ENCODE results near the gene SLC25A26.

The SLC25A26 gene

DNA sequence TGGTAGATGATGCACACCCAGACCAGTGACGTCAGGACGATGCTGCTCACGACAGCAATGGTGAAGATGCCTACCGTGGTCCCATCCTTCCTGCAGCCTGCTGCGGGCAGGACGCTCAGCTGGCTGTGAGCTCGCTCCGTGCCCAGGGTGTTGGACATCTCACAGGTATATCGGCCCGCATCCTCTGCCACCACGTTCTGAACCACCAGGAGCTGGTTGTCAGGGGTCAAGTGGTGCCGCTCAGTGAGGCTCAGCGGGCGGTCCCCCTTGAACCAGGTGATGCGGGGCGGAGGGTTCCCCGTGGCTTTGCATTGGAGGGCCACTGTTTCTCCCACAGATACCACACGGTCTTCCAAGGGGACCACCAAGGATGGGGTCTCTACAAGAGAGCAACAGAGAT, 162.2 kb downstream of the SLC25A26 start:
- Histone ChIP-seq H3K4me1 (ENCODE audit: control insufficient read depth, insufficient read depth, low read length) (no peaks in the 10 kb centered on the region), H3K36me3 (ENCODE audit: control insufficient read depth, insufficient read depth, low read length) (peaks cover 94% of the 10 kb centered on the region), H3K4me3 (ENCODE audit: low read depth, low read length) (no peak overlapping the region), H3K9ac (ENCODE audit: low read length) (no peak overlapping the region), H3K27ac (ENCODE audit: low read depth, low read length) (no peak overlapping the region), H3K9me3 (ENCODE audit: control insufficient read depth, insufficient read depth, low read depth, low read length) (no peaks in the 10 kb centered on the region), H3K27me3 (ENCODE audit: control insufficient read depth, insufficient read depth, low read length) (no peaks in the 10 kb centered on the region)

DNA sequence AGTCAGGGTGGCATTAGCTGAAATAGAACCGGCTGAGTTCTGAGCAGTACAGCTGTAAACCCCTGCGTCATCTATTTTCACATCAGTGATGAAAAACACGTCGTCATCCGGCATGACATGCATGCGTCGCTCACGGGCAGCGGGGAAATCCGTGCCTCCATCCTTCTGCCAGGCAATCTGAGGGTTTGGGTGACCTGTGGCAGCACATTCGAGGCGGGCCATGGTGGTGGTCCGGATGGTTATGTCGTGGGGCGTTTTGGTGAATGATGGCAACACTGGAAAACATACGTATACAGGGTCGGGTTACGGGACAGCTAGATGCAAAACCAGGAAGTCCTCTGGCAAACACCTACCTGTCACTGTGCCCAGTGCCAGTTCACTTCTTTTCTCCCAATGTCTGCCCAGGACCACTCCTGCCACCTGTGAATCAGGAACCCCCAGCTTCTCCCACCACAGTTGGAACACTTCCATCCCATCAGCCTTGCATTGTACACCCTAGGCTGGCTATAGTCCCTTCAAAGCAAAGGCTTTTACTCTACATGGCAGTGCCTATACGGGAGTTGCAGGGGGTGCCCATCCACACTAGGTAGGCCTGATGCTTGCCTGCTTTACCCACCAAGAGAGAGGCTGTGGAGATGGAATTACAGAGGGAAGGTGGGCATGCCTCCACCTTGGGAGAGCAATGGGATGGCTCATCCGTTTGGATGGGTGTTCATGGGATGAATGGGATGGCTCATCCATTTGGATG, 163.4 kb downstream of the SLC25A26 start:
- Histone ChIP-seq H3K27me3 (ENCODE audit: control insufficient read depth, insufficient read depth, low read length) (no peaks in the 10 kb centered on the region), H3K4me3 (ENCODE audit: low read depth, low read length) (no peak overlapping the region), H3K27ac (ENCODE audit: low read depth, low read length) (no peak overlapping the region), H3K9me3 (ENCODE audit: control insufficient read depth, insufficient read depth, low read depth, low read length) (no peaks in the 10 kb centered on the region), H3K36me3 (ENCODE audit: control insufficient read depth, insufficient read depth, low read length) (peaks cover 87% of the 10 kb centered on the region), H3K9ac (ENCODE audit: low read length) (no peak overlapping the region), H3K4me1 (ENCODE audit: control insufficient read depth, insufficient read depth, low read length) (no peaks in the 10 kb centered on the region)

- no peaks in the 10 kb centered on the region for H3K9me3 ChIP-seq (ENCODE audit: control insufficient read depth, insufficient read depth, low read depth, low read length)
- no peak overlapping the region for H3K9ac ChIP-seq (ENCODE audit: low read length)
- peaks cover 78% of the 10 kb centered on the region for H3K36me3 ChIP-seq (ENCODE audit: control insufficient read depth, insufficient read depth, low read length)
- H3K27me3 ChIP-seq (ENCODE audit: control insufficient read depth, insufficient read depth, low read length) = no peaks in the 10 kb centered on the region
- H3K27ac ChIP-seq (ENCODE audit: low read depth, low read length) = no peak overlapping the region
- H3K4me3 ChIP-seq (ENCODE audit: low read depth, low read length) = no peak overlapping the region
- no peaks in the 10 kb centered on the region for H3K4me1 ChIP-seq (ENCODE audit: control insufficient read depth, insufficient read depth, low read length)
Observed at GRCh38 chr3:66385066-66385465, 164.3 kb downstream of the SLC25A26 start.

- H3K36me3 ChIP-seq (ENCODE audit: control insufficient read depth, insufficient read depth, low read length) = peaks cover 70% of the 10 kb centered on the region
- no peaks in the 10 kb centered on the region for H3K4me1 ChIP-seq (ENCODE audit: control insufficient read depth, insufficient read depth, low read length)
- no peak overlapping the region for H3K9ac ChIP-seq (ENCODE audit: low read length)
- H3K9me3 ChIP-seq (ENCODE audit: control insufficient read depth, insufficient read depth, low read depth, low read length) = no peaks in the 10 kb centered on the region
- H3K27ac ChIP-seq (ENCODE audit: low read depth, low read length) = no peak overlapping the region
- no peak overlapping the region for H3K4me3 ChIP-seq (ENCODE audit: low read depth, low read length)
- no peaks in the 10 kb centered on the region for H3K27me3 ChIP-seq (ENCODE audit: control insufficient read depth, insufficient read depth, low read length)
Observed at GRCh38 chr3:66386011-66386924, 165.5 kb downstream of the SLC25A26 start.

DNA sequence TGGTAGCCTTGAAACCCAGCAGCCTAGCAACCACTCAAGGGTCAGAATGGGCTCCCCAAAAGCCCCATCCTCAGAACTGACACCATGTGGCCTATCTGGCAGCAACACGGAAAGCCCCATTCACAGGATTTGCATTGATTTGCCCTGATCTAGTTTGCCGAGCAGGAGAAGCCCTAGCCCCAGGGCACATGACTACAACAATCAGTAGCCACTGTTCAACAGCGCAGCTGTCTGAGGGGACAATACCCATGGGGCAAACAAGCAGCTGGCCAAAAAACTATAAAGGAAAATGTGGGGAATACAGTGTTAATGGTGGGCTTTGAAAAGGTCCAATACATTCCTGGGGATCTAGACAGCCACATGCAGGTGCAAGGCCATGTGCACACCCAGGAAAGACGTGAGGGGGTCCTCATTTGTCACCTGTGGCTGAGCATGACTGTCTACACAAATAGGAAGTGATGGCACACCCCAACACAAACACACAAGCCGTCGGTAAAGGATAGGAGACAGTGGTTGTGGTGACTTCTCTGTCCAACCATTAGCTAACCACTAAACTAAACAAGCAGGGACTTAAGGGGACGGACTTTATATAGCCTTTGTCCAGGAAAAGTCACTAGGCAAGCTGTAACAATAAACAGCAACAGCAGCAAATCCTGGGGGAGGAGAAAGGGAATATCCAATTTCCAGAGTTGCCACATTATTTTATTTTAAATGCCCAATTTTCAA, 166.3 kb downstream of the SLC25A26 start:
- no peak overlapping the region for H3K9ac ChIP-seq (ENCODE audit: low read length)
- H3K36me3 ChIP-seq (ENCODE audit: control insufficient read depth, insufficient read depth, low read length) = peaks cover 68% of the 10 kb centered on the region

DNA sequence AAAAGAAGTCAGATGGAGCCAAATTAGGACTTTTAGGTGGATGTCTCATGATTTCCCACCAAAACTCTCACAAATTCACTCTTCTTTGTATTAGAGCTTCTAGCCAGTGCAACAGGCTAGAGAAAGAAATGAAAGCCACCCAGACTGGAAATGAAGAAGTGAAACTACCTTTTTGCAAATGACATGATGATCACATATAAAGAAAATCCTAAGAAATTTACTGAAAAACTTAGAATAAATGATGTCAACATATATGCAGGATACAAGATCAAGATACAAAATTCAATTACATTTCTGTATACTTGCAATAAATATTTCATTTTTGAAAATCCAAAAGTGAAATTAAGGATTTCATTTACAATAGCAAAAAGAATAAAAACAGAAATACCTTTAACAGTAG, 169.2 kb downstream of the SLC25A26 start:
- Histone ChIP-seq H3K27ac (ENCODE audit: low read depth, low read length) (no peak overlapping the region), H3K27me3 (ENCODE audit: control insufficient read depth, insufficient read depth, low read length) (no peaks in the 10 kb centered on the region), H3K4me3 (ENCODE audit: low read depth, low read length) (no peak overlapping the region), H3K4me1 (ENCODE audit: control insufficient read depth, insufficient read depth, low read length) (no peaks in the 10 kb centered on the region), H3K9me3 (ENCODE audit: control insufficient read depth, insufficient read depth, low read depth, low read length) (no peaks in the 10 kb centered on the region), H3K36me3 (ENCODE audit: control insufficient read depth, insufficient read depth, low read length) (peaks cover 68% of the 10 kb centered on the region), H3K9ac (ENCODE audit: low read length) (no peak overlapping the region)

More for the DNA sequence above, 166.3 kb downstream of the SLC25A26 start:
- H3K4me1 ChIP-seq (ENCODE audit: control insufficient read depth, insufficient read depth, low read length) = no peaks in the 10 kb centered on the region
- no peak overlapping the region for H3K4me3 ChIP-seq (ENCODE audit: low read depth, low read length)
- no peak overlapping the region for H3K27ac ChIP-seq (ENCODE audit: low read depth, low read length)
- H3K9me3 ChIP-seq (ENCODE audit: control insufficient read depth, insufficient read depth, low read depth, low read length) = no peaks in the 10 kb centered on the region
- H3K27me3 ChIP-seq (ENCODE audit: control insufficient read depth, insufficient read depth, low read length) = no peaks in the 10 kb centered on the region

- H3K36me3 ChIP-seq (ENCODE audit: control insufficient read depth, insufficient read depth, low read length) = peaks cover 68% of the 10 kb centered on the region
- H3K4me3 ChIP-seq (ENCODE audit: low read depth, low read length) = no peak overlapping the region
- H3K4me1 ChIP-seq (ENCODE audit: control insufficient read depth, insufficient read depth, low read length) = no peaks in the 10 kb centered on the region
- no peaks in the 10 kb centered on the region for H3K9me3 ChIP-seq (ENCODE audit: control insufficient read depth, insufficient read depth, low read depth, low read length)
- no peak overlapping the region for H3K9ac ChIP-seq (ENCODE audit: low read length)
- H3K27ac ChIP-seq (ENCODE audit: low read depth, low read length) = no peak overlapping the region
- no peaks in the 10 kb centered on the region for H3K27me3 ChIP-seq (ENCODE audit: control insufficient read depth, insufficient read depth, low read length)
Observed at GRCh38 chr3:66392512-66392911, 171.7 kb downstream of the SLC25A26 start.

- no peak overlapping the region for H3K9ac ChIP-seq (ENCODE audit: low read length)
- no peak overlapping the region for H3K4me3 ChIP-seq (ENCODE audit: low read depth, low read length)
- no peaks in the 10 kb centered on the region for H3K27me3 ChIP-seq (ENCODE audit: control insufficient read depth, insufficient read depth, low read length)
- H3K4me1 ChIP-seq (ENCODE audit: control insufficient read depth, insufficient read depth, low read length) = no peaks in the 10 kb centered on the region
- H3K9me3 ChIP-seq (ENCODE audit: control insufficient read depth, insufficient read depth, low read depth, low read length) = no peaks in the 10 kb centered on the region
- H3K27ac ChIP-seq (ENCODE audit: low read depth, low read length) = no peak overlapping the region
- H3K36me3 ChIP-seq (ENCODE audit: control insufficient read depth, insufficient read depth, low read length) = peaks cover 72% of the 10 kb centered on the region
Observed at GRCh38 chr3:66392966-66393332, 172.1 kb downstream of the SLC25A26 start.

DNA sequence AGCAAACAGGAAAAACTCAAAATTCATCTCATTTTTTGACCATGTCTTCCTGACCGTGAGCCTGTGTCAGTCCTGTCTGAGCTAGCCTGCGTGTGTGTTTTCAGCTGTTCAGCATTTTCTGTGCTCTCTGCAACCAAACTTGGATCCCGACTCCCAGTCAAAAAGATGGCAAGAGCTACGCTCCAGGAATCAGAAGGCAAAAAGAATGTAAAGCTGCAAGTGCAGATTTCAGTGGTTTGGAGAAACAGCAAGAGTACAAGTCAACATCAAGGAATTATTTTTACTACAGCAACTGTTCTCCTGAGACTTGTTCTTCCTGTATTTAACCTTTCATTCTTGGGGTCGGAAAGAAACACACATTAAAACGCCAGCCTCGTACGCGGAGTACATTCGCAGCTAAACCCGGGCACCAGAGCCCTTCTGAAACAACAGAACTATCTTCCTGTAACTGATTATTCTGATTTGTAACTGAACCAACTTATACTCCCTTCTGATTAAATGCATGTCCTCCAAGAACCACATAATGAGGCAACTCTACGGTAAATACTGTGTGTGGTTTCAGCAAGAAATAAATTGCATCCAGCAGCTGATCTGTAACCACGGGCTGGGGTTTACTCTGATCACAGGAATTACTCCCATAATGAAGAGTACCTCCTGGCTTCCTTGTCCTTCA, 172.7 kb downstream of the SLC25A26 start:
- Histone ChIP-seq H3K27ac (ENCODE audit: low read depth, low read length) (no peak overlapping the region), H3K36me3 (ENCODE audit: control insufficient read depth, insufficient read depth, low read length) (peaks cover 74% of the 10 kb centered on the region), H3K4me1 (ENCODE audit: control insufficient read depth, insufficient read depth, low read length) (no peaks in the 10 kb centered on the region), H3K27me3 (ENCODE audit: control insufficient read depth, insufficient read depth, low read length) (no peaks in the 10 kb centered on the region), H3K9me3 (ENCODE audit: control insufficient read depth, insufficient read depth, low read depth, low read length) (no peaks in the 10 kb centered on the region), H3K4me3 (ENCODE audit: low read depth, low read length) (no peak overlapping the region), H3K9ac (ENCODE audit: low read length) (no peak overlapping the region)

DNA sequence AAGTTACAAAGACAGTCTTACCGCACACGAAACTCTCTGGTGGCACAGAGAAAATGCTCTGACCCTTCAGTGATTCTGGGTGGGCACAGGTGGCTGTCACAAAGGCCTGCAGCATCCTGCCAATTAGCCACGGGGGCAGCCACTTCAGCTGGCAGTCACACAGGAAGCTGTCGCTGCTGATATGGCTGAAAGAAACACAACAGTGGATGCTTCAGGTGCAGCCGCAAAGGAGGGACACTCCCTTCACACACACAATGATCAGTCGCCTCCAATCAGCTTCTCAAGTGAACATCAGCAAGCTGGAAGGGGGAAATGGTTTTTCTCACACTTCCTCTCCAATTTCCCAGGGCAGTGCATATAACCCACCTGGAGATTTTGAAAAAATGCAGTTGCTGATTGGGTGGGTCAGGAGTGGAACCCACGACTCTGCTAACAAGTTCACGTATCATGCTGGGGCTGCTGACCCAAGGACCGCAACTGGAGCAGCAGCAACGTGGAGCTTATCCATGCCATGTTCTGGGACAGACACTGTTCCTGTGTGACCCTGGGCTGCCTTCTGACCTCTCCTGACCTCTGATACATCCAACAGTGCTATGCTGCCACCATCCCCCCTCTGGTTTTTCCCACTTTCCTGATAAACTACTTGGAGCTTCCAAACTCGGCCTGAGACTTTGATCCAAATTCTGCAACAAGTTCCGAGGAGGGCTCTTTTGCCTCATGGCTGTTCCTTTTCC, 173.4 kb downstream of the SLC25A26 start:
- H3K4me3 ChIP-seq (ENCODE audit: low read depth, low read length) = no peak overlapping the region
- H3K27ac ChIP-seq (ENCODE audit: low read depth, low read length) = no peak overlapping the region
- H3K27me3 ChIP-seq (ENCODE audit: control insufficient read depth, insufficient read depth, low read length) = no peaks in the 10 kb centered on the region
- no peaks in the 10 kb centered on the region; the same call in 1 of the 2 replicates for H3K4me1 ChIP-seq (ENCODE audit: control insufficient read depth, insufficient read depth, low read length)
- H3K9ac ChIP-seq (ENCODE audit: low read length) = no peak overlapping the region
- no peaks in the 10 kb centered on the region for H3K9me3 ChIP-seq (ENCODE audit: control insufficient read depth, insufficient read depth, low read depth, low read length)
- H3K36me3 ChIP-seq (ENCODE audit: control insufficient read depth, insufficient read depth, low read length) = peaks cover 80% of the 10 kb centered on the region

Data from HUES6 (cell line).